Esophagus squamous epithelium (tissue), 4 donors: ENCODE data around the gene MOV10L1.

Experiments used
- POLR2A ChIP-seq, 4 donors: fragments of 450-650 bp; IDR thresholded peaks; one replicate each; pipeline ENCODE4 v1.6.1; 2017; ENCODE audit warnings: antibody characterized with exemption in 4 of 4, mild to moderate bottlenecking in 4 of 4, moderate library complexity in 3 of 4
- TF ChIP-seq, protein P1 (sequence below), 6 experiments: fragments of 450-650 bp in 4 of 6; fragments of 200-600 bp in 2 of 6; sonication (generic) in 2 of 6; IDR thresholded peaks; one replicate each; pipeline ENCODE4 v1.5.1; 2016 to 2019; ENCODE audit warnings: antibody characterized with exemption in 6 of 6, mild to moderate bottlenecking in 4 of 6, moderate library complexity in 4 of 6

DNA sequence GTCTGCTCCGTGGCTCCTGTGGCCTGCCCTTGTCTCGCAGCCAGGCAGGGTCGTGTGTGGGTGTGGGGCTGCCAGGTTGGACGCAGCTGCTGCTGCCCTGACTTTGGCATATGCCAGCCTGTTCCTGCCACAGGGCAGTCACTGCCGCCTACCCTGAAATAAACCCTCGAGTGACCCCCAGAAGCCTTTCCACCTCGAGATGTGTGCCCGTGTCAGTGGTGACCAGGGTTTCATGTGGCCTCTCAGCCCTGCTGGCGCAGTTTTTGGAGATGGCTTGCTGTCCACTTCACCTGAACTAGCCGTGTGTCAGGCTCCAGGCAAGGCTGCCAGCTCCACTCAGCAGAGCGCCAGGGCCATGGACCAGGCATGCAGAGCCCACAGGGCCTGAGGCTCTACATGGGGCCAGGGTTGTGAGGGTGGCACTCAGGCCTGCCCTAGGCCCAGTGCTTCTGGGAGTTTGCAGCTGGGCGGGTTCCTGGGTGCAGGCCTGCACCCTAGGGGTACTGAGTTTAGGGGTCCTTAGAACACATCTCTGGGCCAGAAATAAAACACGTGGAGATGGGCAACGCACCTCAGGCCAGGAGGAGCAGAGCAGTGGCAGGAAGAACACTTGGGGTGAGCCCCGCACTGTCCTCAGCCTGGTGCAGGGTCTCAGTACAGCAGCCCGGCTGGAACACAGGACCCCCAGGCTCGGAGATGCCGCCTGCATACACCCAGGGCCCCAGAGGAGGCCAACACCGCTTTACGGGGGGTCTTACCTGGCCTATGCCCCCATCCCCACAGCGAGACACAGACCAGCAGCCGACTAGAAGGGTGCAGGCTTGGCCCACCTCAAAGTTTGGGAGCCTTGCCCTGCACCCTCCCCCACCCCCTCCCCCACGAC lies 71.9 kb downstream of the MOV10L1 start:
- TF ChIP-seq, protein P1, sequence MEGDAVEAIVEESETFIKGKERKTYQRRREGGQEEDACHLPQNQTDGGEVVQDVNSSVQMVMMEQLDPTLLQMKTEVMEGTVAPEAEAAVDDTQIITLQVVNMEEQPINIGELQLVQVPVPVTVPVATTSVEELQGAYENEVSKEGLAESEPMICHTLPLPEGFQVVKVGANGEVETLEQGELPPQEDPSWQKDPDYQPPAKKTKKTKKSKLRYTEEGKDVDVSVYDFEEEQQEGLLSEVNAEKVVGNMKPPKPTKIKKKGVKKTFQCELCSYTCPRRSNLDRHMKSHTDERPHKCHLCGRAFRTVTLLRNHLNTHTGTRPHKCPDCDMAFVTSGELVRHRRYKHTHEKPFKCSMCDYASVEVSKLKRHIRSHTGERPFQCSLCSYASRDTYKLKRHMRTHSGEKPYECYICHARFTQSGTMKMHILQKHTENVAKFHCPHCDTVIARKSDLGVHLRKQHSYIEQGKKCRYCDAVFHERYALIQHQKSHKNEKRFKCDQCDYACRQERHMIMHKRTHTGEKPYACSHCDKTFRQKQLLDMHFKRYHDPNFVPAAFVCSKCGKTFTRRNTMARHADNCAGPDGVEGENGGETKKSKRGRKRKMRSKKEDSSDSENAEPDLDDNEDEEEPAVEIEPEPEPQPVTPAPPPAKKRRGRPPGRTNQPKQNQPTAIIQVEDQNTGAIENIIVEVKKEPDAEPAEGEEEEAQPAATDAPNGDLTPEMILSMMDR (IDR thresholded peaks at IDR 0.05) = no peak
- no peak for TF ChIP-seq POLR2A (IDR thresholded peaks at IDR 0.05)
